Left cardiac atrium (tissue), 4 donors: ENCODE measurements around the gene SPP1. TPM values are rescaled to one million over a fixed set of nuclear protein-coding genes. Genes with fewer than 3 reads are reported as not detected.

ENCODE experiments used
- ATAC-seq, 2 donors: fragments of 200-7000 bp; cut with Tn5 transposase; one replicate each; pipeline ENCODE4 v1.9.1; 2020; ENCODE audit warnings: mild to moderate bottlenecking in 2 of 2, moderate library complexity in 2 of 2
- DNase-seq: peaks from one replicate; pipeline ENCODE4 v3.0.0-alpha.2; 2020
- intact Hi-C, 2 donors: fragments of 100-400 bp; cut with DNase I; formaldehyde crosslinking; loops; one replicate each; pipeline versions ENCODE4 v1.14.1 to v1.15.1; 2022 to 2023
- total RNA-seq, 2 donors: library from RNA; stranded (reverse); fragmentation: NEBNext Ultra II Directional; extraction: Animal tissue kit (Norgen Biotek cat#: 25700); gene quantifications; one replicate each; pipeline ENCODE4 v1.2.1, GENCODE V29; 2021
- donor health status: DM: no; HTN: yes; CAD: no.
- donor health status: DM: no; HTN: yes; CAD: no; lungs with severe emphysema.
- donor health status: DM: yes; HTN: yes; CAD: no.
- donor health status: Dilated cardiomyopathy.

The SPP1 gene
- total RNA-seq, 2 donors from 2014 or later, result 11.5 to 88.4 TPM

GRCh38 chr4:87949961-87950360 lies 25.6 kb upstream of the SPP1 start:
- ATAC-seq (peak; percentile 61 to 92), DNase-seq (no peak)
- intact Hi-C loops, result no loop called here

DNA sequence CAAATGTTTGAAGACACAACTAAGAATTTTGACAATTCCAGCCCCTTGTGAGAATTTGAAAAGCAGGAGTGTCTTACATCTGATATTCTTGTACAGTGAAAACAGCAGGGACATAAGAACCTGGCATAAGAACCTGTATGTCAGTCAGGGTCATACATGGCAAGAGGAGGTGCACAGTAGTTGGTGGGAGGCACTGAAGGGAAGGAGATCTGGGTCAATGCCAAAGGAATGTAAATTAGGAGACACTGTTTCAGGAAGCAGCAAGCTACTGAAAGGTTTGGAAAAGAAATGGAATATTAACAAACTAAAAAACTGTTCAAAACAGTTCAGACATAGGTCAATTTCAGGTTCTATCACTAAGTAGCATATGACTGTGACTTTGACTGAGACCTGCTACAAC lies 25.0 kb upstream of the SPP1 start:
- ATAC-seq, result no peak
- DNase-seq, result no peak
- intact Hi-C loops, result no loop called here

GRCh38 chr4:87950936-87951511 lies 24.5 kb upstream of the SPP1 start:
- ATAC-seq (no peak), DNase-seq (no peak)
- intact Hi-C loops, result no loop called here

GRCh38 chr4:87953826-87954225 lies 21.7 kb upstream of the SPP1 start:
- DNase-seq, result no peak
- ATAC-seq, result no peak
- intact Hi-C loops, result no loop called here

- intact Hi-C loops, result no loop called here
- no peak for ATAC-seq
- DNase-seq, result no peak
These were observed 19.0 kb upstream of the SPP1 start for GRCh38 chr4:87956501-87956900.

GRCh38 chr4:87957061-87957460 lies 18.5 kb upstream of the SPP1 start:
- DNase-seq (no peak), ATAC-seq (no peak)
- intact Hi-C loops, result no loop called here

DNA sequence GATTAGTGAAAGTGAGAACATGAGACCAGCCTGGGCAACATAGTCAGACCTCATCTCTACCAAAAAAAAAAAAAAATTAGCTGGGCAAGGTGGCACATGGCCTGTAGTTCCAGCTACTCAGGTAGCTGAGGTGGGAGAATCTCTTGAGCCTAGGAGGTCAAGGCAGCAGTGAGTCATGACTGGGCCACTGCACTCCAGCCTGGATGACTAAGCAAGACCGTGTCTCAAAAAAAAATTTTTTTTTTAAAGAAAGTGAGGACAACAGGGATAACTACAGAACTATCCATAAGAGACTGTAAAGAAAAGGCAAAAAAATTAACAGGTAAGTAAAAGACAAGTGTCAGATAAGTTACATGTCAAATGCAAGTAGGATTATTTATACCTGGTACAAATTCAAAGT lies 13.5 kb upstream of the SPP1 start:
- intact Hi-C loops, result no loop called here

GRCh38 chr4:87962398-87963146 lies 12.9 kb upstream of the SPP1 start:
- DNase-seq, result no peak
- intact Hi-C loops, result no loop called here

More for the DNA sequence above, 13.5 kb upstream of the SPP1 start:
- DNase-seq (no peak), ATAC-seq (no peak)

DNA sequence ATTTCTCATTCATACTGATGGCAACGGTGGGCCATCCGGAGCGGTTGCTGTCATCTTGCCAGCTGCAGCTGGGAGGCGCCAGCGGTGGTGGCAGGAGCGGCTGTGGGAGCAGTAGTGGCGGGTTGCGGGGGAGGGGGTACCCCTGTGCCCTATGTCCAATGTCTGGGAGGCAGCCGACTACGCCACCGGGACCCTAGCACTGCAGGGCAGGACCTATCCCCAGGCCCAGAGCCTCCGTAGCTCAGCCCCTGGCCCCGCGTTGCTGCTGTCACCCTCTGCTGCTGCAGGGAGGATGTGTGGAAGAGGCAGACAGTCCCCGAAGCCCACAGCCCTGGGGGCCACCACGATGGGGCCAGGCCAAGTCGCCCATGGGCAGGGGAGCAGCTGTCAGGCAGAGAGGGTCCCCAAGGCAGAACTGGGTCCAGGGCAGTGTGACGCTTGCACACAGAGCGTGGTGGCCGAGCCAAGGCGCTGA lies 10.0 kb upstream of the SPP1 start:
- no peak for ATAC-seq
- intact Hi-C loops, result no loop called here
- DNase-seq, result no peak

More at GRCh38 chr4:87962398-87963146, 12.9 kb upstream of the SPP1 start:
- ATAC-seq, result no peak

DNA sequence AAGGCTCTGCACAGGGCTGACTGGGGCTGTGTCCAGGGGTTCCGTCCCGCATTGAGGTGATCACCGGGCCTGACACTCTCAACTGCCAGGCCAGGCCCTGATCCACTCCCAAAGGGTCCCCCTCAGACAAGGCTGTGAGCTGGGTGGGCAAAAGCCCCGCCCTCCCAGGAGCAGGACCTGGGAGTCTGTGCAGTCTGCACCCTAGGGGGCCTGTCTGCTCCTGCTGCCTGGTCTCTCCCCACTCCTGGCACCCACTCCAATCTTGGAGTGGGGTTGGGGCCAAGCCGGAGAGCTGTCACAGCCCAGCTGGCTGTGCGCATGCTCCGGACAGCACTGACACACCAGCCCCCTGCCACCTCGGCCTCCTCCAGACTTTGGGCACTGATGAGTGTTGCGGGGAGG lies 9.4 kb upstream of the SPP1 start:
- ATAC-seq, result no peak

GRCh38 chr4:87967193-87967592 lies 8.3 kb upstream of the SPP1 start:
- no peak for ATAC-seq
- intact Hi-C loops, result no loop called here
- DNase-seq, result no peak

More for the DNA sequence above, 9.4 kb upstream of the SPP1 start:
- intact Hi-C loops, result no loop called here
- no peak for DNase-seq

DNA sequence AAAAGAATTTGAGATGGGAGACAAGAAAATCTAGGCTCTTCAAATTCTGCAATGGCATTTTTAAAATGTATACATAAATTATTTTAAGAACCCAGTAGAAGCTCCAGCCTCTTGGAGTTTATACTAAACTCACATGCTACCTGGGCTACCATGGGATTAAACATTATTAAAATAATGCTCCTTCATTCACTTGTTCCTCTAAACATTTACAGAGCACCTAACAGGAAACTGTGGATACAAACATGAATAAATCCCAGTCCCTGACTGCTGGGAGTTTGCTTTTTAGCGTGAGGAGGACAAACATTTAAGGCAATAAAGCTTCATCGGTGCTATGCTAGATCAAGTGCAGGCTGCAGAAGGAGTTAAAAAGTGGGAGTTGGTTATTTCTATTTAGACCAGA lies 5.4 kb upstream of the SPP1 start:
- intact Hi-C loops, result loop anchor here (5.0 to 10.0 kb wide), 3 partner anchors 55 to 242 kb away; no protein-coding TSS in a partner anchor
- DNase-seq (no peak), ATAC-seq (no peak)

- DNase-seq (no peak), ATAC-seq (no peak)
- intact Hi-C loops, result loop anchor here (5.0 to 10.0 kb wide), 3 partner anchors 57 to 240 kb away; no protein-coding TSS in a partner anchor
These were observed 3.6 kb upstream of the SPP1 start for GRCh38 chr4:87971866-87972265.

DNA sequence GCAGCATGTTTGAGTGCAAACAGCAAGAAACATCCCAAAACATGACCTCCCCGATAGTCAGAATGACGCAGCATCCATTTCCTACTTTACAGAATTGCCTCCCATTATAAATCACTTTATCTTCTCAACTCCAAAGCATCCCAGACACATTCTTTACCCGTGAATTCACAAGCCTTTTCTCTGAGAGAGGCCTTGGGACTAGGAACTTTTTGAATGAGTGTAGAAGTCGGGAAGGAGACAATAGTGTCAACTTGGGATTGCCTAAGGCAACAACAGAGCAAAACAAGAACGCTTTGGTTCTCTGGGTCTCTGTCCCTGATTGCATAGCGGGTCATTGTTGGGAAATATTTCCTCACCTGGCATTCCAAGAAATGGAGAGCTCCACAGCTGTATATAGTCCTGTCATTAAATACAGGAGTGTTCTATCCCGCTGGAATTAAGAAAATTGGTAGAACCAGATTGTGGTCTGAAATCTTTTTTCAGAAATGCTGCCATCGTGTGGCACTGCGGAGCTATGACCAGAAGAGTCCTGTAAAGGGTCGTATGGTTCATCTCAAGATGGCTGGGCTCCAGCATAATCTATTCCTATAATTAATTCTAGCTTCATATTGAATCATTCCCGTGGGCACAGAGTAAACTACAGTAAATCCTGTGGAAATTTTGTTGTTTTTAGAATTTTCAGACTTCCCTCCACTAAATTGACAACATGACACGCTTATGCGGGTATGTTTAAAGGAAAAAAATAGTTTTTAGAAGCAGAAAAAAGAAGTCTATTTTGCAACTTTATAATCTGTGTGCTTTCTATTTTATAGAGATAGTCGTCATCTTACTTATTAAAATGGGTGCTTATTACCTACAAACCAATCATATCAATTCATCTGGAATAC lies 2.0 kb upstream of the SPP1 start:
- intact Hi-C loops, result loop anchor here (2.0 to 10.0 kb wide), 4 partner anchors 59 to 239 kb away; no protein-coding TSS in a partner anchor
- DNase-seq, result peak; percentile 44
- ATAC-seq, result peak in 1 of 2 donors; percentile 75

DNA sequence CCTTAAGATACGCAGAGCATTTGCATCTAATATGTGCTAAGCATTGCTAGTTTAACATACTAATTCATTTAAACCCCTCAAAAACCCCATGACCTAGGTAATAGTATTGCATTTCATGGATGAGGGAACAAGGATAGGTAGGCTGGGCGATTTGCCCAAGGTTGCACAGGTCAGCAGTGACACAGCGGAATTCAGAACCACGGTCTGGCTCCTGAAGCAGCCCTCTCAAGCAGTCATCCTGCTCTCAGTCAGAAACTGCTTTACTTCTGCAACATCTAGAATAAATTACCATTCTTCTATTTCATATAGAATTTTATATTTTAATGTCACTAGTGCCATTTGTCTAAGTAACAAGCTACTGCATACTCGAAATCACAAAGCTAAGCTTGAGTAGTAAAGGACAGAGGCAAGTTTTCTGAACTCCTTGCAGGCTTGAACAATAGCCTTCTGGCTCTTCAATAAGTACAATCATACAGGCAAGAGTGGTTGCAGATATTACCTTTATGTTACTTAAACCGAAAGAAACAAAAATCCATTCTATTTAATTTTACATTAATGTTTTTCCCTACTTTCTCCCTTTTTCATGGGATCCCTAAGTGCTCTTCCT lies 555 bp upstream of the SPP1 start:
- DNase-seq, result no peak
- intact Hi-C loops, result loop anchor here (2.0 to 10.0 kb wide), 5 partner anchors 60 to 293 kb away; no protein-coding TSS in a partner anchor

DNA sequence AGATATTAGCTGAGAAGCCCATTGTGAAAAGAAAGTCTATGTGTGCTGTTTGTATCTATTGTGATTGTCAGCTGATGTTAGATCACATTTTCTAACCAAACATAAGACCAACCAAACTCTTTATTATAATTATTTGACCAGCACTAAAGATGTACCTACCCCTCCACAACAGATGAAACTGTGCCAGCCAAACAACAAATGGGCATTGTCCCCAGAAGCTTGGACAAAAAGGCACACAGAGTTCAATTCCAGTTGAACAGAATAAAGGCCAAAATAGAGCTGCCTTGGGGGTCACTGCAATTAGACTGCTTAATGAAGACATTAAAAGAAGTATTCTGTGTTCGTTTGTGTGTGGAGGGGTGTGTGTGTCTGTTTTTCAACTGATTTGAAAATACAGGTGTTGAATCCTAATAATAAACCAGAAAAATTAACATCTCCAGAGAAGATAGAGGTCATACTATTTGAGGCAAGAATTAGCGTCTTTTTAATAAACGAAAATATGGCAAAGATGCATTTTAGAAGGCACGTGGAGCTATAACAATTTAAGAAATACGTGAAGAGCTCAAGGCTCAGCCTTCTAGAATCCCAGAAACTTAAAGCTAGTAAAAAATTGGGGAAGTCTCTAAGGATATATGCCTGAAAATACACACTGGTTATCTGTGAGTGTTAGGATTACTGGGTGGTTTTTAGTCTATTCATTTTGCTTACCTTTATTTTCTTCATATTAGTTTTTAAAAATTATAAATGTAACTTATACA lies 2.2 kb downstream of the SPP1 start:
- ATAC-seq (no peak), DNase-seq (no peak)
- intact Hi-C loops, result loop anchor here in 1 of 2 donors (5.0 to 10.0 kb wide), 2 partner anchors 63 to 295 kb away; no protein-coding TSS in a partner anchor

More for the DNA sequence above, 555 bp upstream of the SPP1 start:
- ATAC-seq, result no peak

- DNase-seq (no peak), ATAC-seq (no peak)
- intact Hi-C loops, result loop anchor here in 1 of 2 donors (5.0 to 10.0 kb wide), 2 partner anchors 64 to 296 kb away; no protein-coding TSS in a partner anchor
These were observed 3.2 kb downstream of the SPP1 start for GRCh38 chr4:87978681-87979080.

DNA sequence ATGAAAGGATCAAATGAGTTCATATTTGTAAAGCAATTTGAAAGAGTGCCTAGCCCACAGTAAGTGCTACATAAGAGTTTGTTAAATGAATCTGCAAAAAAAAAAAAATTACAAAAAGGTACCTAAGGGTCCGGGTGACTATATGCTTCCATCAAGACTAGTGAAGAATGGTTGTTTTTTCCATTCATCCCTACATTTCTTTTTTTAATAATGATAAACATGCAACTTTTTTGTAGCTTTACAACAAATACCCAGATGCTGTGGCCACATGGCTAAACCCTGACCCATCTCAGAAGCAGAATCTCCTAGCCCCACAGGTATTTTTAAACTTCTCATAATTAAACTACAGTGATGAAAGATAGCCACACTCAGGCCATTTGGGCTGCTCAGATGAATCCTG lies 4.3 kb downstream of the SPP1 start:
- ATAC-seq, result no peak
- DNase-seq, result no peak
- intact Hi-C loops, result loop anchor here in 1 of 2 donors (5.0 to 10.0 kb wide), 2 partner anchors 65 to 298 kb away; no protein-coding TSS in a partner anchor
